NCI-H2196 treated with DMSO at 0.1 percent for 48 hours (cell line): ENCODE data around the gene ANTKMT.

Experiments used
- DNase-seq: peaks from one replicate; lab custom pipeline; 2025; ENCODE audit not compliant: unreplicated experiment; lab: John Stamatoyannopoulos, UW

ANTKMT gene

DNA sequence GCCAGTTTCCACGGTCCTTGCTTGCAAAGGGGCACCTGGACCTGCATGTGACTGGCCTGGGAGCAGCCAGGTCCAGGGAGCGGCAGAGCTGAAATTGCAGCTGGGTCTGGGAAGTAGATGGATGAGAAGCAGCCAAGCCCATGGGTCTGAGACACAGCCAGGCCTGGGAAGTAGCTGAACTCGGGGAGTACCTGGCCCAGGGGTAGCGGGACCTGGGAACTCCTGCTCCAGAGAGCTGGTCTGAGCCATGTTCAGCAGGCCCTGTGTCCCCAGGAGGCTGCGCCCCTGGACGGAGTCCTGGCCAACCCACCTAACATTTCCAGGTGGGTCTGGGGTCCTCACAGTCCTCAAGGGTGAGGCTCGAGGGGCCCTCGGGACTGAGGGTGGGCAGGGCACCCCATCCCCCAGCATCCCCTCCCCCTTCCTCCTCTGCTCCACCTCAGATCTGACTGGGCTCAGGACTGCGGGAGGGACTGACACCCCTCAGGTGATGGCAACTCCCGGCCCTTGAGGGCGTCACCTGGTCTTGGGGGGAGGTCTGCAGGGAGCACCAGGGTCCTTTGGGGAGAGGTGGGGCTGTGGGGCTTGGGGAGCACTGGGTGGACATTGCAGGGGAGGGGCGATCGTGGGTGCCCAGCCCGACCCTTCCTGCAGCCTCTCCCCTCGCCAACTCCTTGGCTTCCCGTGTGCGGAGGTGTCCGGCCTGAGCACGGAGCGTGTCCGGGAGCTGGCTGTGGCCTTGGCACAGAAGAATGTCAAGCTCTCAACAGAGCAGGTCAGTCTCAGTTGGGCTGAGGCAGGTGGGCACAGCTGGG is 42.6 kb downstream of the ANTKMT start:
- DNase-seq, result no peak

DNA sequence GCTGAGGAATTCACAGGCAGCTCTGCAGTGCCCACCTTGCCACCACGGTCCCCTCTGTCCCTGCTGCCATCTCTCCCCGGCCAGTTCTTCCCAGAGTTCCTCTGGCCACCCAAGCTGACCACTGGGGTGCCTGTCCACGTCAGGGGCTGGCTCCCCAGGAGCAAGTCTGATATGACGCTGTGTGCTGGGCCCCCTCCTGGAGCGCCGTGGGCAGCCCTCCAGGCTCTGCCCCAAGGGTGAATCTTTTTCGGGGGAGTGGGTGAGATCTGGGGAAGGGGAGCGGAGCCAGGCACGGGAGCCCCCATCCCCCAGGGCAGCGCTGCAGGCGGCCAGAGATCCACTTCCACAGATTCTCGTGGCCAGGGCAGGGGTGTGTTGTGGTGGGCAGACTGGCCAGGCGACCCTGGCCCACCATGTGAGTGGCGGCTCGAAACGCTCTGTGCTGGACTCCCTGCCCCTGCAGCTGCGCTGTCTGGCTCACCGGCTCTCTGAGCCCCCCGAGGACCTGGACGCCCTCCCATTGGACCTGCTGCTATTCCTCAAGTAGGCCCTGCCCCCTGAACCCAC is 43.3 kb downstream of the ANTKMT start:
- DNase-seq, result no peak

DNA sequence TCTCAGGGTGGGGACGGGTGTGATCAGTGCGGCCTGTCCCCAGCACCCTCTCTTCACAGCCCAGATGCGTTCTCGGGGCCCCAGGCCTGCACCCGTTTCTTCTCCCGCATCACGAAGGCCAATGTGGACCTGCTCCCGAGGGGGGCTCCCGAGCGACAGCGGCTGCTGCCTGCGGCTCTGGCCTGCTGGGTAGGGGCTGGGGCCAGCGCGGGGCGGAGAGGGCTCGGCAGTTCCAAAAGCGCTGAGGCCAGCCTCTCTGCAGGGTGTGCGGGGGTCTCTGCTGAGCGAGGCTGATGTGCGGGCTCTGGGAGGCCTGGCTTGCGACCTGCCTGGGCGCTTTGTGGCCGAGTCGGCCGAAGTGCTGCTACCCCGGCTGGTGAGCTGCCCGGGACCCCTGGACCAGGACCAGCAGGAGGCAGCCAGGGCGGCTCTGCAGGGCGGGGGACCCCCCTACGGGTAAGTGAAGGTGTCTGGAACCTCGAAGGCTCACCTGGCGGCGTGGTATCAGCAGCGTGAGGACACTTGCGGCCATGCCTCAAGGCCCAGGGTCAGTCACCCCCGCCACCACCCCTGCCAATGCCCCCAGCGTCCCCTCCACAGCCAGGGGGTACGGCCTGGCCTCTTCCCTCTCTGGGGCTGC is 44.0 kb downstream of the ANTKMT start:
- DNase-seq, result no peak

DNA sequence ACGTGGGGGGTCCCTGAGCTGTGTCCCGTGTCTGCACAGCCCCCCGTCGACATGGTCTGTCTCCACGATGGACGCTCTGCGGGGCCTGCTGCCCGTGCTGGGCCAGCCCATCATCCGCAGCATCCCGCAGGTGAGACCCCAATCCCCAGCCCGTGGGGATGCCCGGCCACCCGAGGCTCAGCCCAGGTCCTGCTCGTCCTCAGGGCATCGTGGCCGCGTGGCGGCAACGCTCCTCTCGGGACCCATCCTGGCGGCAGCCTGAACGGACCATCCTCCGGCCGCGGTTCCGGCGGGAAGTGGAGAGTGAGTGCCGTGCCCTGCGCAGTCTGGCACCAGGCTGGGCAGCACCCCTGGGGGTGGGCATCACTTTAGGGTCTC is 44.5 kb downstream of the ANTKMT start:
- no peak for DNase-seq

DNA sequence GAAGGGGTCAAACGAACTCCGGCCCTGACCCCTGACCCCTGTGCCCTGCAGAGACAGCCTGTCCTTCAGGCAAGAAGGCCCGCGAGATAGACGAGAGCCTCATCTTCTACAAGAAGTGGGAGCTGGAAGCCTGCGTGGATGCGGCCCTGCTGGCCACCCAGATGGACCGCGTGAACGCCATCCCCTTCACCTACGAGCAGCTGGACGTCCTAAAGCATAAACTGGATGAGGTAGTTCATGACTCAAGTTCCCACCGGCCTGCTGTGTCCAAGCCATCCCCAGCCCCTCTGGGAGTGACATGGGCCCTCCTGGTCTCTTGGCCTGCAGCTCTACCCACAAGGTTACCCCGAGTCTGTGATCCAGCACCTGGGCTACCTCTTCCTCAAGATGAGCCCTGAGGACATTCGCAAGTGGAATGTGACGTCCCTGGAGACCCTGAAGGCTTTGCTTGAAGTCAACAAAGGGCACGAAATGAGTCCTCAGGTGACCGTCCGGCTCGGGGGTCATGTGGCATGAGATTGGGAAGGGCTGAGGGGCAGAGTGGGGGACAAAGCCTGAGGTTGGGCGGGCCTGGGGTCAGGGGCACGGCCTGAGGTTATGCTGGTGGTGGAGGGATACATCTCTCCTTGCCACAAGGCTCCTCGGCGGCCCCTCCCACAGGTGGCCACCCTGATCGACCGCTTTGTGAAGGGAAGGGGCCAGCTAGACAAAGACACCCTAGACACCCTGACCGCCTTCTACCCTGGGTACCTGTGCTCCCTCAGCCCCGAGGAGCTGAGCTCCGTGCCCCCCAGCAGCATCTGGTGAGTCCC is 45.3 kb downstream of the ANTKMT start:
- DNase-seq, result no peak

DNA sequence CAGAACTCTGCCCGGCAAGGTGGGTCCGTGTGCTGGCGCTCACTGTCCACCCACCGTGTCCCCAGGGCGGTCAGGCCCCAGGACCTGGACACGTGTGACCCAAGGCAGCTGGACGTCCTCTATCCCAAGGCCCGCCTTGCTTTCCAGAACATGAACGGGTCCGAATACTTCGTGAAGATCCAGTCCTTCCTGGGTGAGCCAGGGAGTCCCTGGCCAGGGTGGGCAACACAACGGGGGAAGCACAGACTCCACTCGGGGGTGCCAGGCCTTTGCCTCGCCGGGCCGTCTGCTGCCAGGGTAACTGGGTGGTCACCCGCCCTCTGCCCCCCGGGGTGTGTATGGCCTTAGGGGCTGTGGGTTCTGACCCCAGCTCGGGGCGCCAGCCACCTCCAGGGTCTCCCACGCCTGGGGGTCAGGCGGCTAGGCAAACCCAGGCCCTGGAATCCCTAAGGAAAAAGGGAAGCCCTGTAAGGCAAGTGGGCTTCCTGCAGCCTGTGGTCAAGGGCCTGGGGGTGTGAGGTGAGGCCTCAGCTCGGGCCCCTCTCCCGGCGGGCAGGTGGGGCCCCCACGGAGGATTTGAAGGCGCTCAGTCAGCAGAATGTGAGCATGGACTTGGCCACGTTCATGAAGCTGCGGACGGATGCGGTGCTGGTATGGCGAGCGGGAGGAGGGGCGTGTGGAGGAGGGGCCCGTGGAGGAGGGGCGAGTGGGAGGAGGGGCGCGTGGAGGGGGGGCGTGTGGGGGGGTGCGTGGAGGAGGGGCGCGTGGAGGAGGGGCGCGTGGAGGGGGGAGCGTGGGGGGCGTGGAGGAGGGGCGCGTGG is 46.1 kb downstream of the ANTKMT start:
- no peak for DNase-seq

DNA sequence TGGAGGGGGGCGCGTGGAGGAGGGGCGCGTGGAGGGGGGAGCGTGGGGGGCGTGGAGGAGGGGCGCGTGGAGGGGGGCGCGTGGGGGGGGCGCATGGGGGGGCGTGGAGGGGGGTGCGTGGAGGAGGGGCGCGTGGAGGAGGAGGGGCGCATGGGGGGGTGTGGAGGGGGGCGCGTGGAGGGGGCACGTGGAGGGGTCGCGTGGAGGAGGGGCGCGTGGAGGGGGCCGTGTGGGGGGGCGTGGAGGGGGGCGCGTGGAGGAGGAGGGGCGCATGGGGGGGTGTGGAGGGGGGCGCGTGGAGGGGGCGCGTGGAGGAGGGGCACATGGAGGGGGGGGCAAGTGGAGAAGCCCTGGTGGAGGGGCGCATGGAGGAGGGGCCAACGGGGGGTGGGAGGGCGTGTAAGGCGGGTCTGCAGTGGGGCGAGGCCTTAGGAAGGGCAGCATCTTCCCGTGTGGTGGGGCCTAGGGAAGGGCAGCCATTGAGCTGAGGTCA is 46.8 kb downstream of the ANTKMT start:
- DNase-seq, result no peak

DNA sequence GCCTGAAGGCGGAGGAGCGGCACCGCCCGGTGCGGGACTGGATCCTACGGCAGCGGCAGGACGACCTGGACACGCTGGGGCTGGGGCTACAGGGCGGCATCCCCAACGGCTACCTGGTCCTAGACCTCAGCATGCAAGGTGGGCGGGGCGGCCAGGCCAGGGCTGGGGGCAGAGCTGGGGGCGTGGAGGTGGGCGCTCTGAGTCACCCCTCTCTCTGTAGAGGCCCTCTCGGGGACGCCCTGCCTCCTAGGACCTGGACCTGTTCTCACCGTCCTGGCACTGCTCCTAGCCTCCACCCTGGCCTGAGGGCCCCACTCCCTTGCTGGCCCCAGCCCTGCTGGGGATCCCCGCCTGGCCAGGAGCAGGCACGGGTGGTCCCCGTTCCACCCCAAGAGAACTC is 47.5 kb downstream of the ANTKMT start:
- no peak for DNase-seq

DNA sequence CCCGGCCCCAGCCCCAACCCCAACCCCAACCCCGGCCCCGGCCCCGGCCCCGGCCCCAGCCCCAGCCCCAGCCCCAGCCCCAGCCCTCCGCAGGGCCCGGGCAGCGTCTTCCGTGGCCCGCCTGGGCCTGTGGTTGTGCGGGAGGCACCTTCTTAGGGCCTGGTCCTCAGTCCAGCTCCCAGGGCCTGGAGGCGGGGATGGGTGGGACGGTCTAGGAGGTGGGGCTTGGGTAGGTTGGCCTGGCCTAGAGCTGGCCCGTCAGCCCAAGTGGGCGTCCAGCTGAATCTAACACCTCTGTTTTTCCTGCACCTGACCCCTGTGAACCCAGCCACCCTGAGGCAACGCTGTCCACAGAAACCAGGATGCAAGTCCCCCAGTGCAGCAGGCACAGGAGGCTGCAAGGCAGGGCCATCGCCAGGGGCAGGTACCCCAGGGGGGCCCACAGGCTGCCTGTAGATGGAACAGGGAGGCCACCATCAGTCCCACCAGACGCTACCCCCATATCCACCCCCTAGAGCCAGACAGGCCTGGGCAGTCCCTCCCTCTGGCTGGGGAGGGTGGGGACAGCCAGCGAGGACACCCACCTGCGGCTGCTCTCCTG is 48.3 kb downstream of the ANTKMT start:
- no peak for DNase-seq

DNA sequence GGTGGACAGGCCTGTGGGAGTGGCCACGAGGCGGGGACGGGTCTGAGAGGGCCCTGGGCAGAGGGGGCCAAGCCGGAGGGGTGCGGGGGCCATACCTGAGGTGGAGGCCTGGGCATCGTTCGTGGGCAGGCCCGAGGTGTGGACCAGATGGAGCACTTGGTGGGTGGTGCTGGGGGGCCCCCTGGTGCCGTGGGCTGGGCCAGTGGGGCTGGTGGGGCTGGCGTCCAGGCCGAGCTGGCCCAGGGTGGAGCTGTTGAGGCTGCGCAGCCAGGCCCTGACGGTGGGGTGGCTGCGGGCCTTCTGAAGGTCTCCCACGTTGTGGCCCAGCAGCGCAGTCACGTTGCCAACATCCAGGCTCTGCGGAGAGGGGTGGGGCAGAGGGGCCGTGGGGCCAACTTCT is 49.0 kb downstream of the ANTKMT start:
- no peak for DNase-seq

DNA sequence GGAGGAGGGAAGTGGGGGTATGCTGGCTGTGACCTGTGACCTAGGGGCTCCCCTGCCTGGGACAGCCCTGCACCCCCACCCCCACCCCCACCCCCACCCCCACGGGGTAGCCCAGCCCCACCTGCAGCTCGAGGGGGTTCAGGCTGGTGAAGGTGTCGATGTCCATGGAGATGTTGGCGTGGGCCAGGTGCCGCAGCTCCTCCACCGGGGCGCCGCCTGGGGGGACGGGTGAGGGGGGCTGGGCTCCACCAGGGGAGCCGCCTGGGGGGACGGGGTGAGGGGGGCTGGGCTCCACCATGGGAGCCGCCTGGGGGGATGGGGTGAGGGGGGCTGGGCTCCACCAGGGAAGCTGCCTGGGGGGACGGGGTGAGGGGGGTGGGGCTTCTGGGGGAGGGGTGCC is 49.5 kb downstream of the ANTKMT start:
- DNase-seq, result no peak
